Endothelial cell of umbilical vein (primary cell): ENCODE results near the gene SLFN11. TPM values are rescaled to one million over a fixed set of nuclear protein-coding genes. Genes with fewer than 3 reads are reported as not detected.

Experiments used
- BruUV-seq: library from RNA; stranded (reverse); fragments of 400-500 nt; replicated peaks from 2 replicates; lab custom pipeline; 2021; lab: Mats Ljungman, UMichigan
- CTCF ChIA-PET: fragments of 300-600, 350-600 bp; sonication (Branson Sonifier 250); formaldehyde crosslinking; loops from one replicate; lab custom pipeline; 2021; ENCODE audit warnings: antibody characterized with exemption, inconsistent platforms; lab: Charles Lee
- POLR2A ChIA-PET: fragments of 300-600, 350-600 bp; sonication (Branson Sonifier 250); formaldehyde crosslinking; loops from one replicate; lab custom pipeline; 2021; ENCODE audit warnings: antibody characterized with exemption, inconsistent platforms; lab: Charles Lee
- DNase-seq: peaks from one replicate; pipeline ENCODE4 v3.0.0-alpha.2; 2011; ENCODE audit warnings: low read depth, low spot score
- FAIRE-seq: peaks from 2 replicates; lab custom pipeline; 2011; peaks lifted over from hg19 to GRCh38; lab: Jason Lieb, UNC
- H2AFZ ChIP-seq: 2 replicates; pipeline ENCODE4 v1.6.0; 2012; ENCODE audit warnings: low read depth, low read length, control low read depth, inconsistent platforms
- H3K27ac ChIP-seq: 2 replicates; pipeline ENCODE4 v1.5.1; 2011; ENCODE audit warnings: low read depth, mild to moderate bottlenecking, control low read depth, low read length, moderate library complexity; ENCODE audit not compliant: insufficient read depth
- H3K27me3 ChIP-seq, 2 experiments: 2 replicates each; pipeline versions ENCODE4 v1.6.0 to v1.6.1; 2011; ENCODE audit warnings: low read length in 2 of 2, mixed read lengths in 1 of 2; ENCODE audit not compliant: control insufficient read depth in 2 of 2, insufficient read depth in 2 of 2
- H3K36me3 ChIP-seq, 2 experiments: 2 replicates in 1 of 2; 3 replicates in 1 of 2; pipeline ENCODE4 v1.5.1; 2011; ENCODE audit warnings: low read length in 2 of 2, mild to moderate bottlenecking in 1 of 2, moderate library complexity in 1 of 2; ENCODE audit not compliant: control insufficient read depth in 2 of 2, insufficient read depth in 2 of 2; ENCODE audit errors: extremely low read depth in 1 of 2
- H3K4me1 ChIP-seq: 3 replicates; pipeline ENCODE4 v1.5.1; 2011; ENCODE audit warnings: mild to moderate bottlenecking, low read length; ENCODE audit not compliant: control insufficient read depth, insufficient read depth; ENCODE audit errors: extremely low read depth
- H3K4me2 ChIP-seq: 2 replicates; pipeline ENCODE4 v1.6.1; 2011; ENCODE audit warnings: low read length, control low read depth, mixed read lengths; ENCODE audit not compliant: insufficient read depth
- H3K4me3 ChIP-seq, 3 experiments: fragments of 200-600 bp in 1 of 3; sonication (generic), shearing (Covaris generic) in 1 of 3; replicated peaks in 1 of 3; 2 replicates each; pipeline ENCODE4 v1.5.1; 2011 to 2016; ENCODE audit warnings: control low read depth in 3 of 3, low read length in 3 of 3, mild to moderate bottlenecking in 2 of 3, inconsistent platforms in 1 of 3, low read depth in 1 of 3, moderate library complexity in 1 of 3; ENCODE audit not compliant: insufficient read depth in 1 of 3
- H3K79me2 ChIP-seq: 2 replicates; pipeline ENCODE4 v1.6.0; 2012; ENCODE audit warnings: low read length, inconsistent platforms; ENCODE audit not compliant: control insufficient read depth, insufficient read depth
- H3K9ac ChIP-seq: replicated peaks from 2 replicates; pipeline ENCODE3; 2011; ENCODE audit warnings: low read length, control low read depth; ENCODE audit not compliant: insufficient read depth; ENCODE audit errors: extremely low read depth
- H3K9me1 ChIP-seq: replicated peaks from 3 replicates; pipeline ENCODE4 v1.6.0; 2011; ENCODE audit warnings: mild to moderate bottlenecking, low read length; ENCODE audit not compliant: control insufficient read depth, insufficient read depth; ENCODE audit errors: extremely low read depth
- H3K9me3 ChIP-seq: replicated peaks from 2 replicates; pipeline ENCODE4 v1.5.1; 2012; ENCODE audit warnings: low read length, inconsistent platforms; ENCODE audit not compliant: control insufficient read depth, insufficient read depth
- H4K20me1 ChIP-seq: replicated peaks from 2 replicates; pipeline ENCODE3; 2011; ENCODE audit warnings: mild to moderate bottlenecking, low read length; ENCODE audit not compliant: control insufficient read depth, insufficient read depth; ENCODE audit errors: extremely low read depth
- CTCF ChIP-seq, 2 donors: IDR thresholded peaks; 1 replicate in 1 of 2; 2 replicates in 1 of 2; pipeline ENCODE4 v1.5.1; 2011; ENCODE audit warnings: low read length in 2 of 2, mild to moderate bottlenecking in 2 of 2, moderate library complexity in 2 of 2, control low read depth in 1 of 2, inconsistent platforms in 1 of 2, low read depth in 1 of 2; ENCODE audit not compliant: insufficient read depth in 1 of 2; ENCODE audit errors: extremely low read depth in 1 of 2
- EZH2 ChIP-seq: IDR thresholded peaks from 2 replicates; pipeline ENCODE4 v1.6.1; 2012; ENCODE audit warnings: borderline replicate concordance, low read depth, mild to moderate bottlenecking, moderate library complexity, low read length, inconsistent platforms; ENCODE audit not compliant: severe bottlenecking
- FOS ChIP-seq: IDR thresholded peaks from 2 replicates; pipeline ENCODE4 v1.6.1; 2011; ENCODE audit warnings: mild to moderate bottlenecking, low read length, moderate library complexity, borderline replicate concordance; ENCODE audit not compliant: insufficient read depth
- GATA2 ChIP-seq: IDR thresholded peaks from 2 replicates; pipeline ENCODE4 v1.7.0; 2011; ENCODE audit warnings: low read depth, mild to moderate bottlenecking, moderate library complexity, mixed read lengths, low read length; ENCODE audit not compliant: insufficient read length, insufficient read depth
- JUN ChIP-seq: IDR thresholded peaks from 2 replicates; pipeline ENCODE4 v1.6.1; 2011; ENCODE audit warnings: borderline replicate concordance, low read depth; ENCODE audit not compliant: insufficient read length, insufficient read depth
- MAX ChIP-seq: IDR thresholded peaks from 2 replicates; pipeline ENCODE4 v1.6.1; 2011; ENCODE audit not compliant: insufficient read depth, insufficient read length
- MYC ChIP-seq: IDR thresholded peaks from one replicate; pipeline ENCODE4 v1.6.1; 2011; ENCODE audit warnings: mild to moderate bottlenecking, low read depth, low read length
- POLR2A ChIP-seq: IDR thresholded peaks from 2 replicates; pipeline ENCODE4 v1.6.1; 2012; ENCODE audit warnings: low read depth, mild to moderate bottlenecking, control low read depth, low read length
- POLR2AphosphoS5 ChIP-seq: IDR thresholded peaks from 2 replicates; pipeline ENCODE4 v1.6.1; 2012; ENCODE audit warnings: low read depth, mild to moderate bottlenecking, control low read depth, low read length, moderate library complexity; ENCODE audit not compliant: insufficient read depth
- dilution Hi-C: fragments of 300-500 bp; cut with MboI; formaldehyde crosslinking; loops from one replicate; pipeline ENCODE4 v1.15.0; 2019; ENCODE audit warnings: low sequenced_read_pairs; ENCODE audit not compliant: extremely low pct_ligation_motif_present
- intact Hi-C: fragments of 100-400 bp; cut with micrococcal nuclease; formaldehyde crosslinking; loops from one replicate; pipeline ENCODE4 v1.10.0; 2022
- polyA plus RNA-seq, 4 experiments: library from polyadenylated mRNA; depleted of rRNA in 3 of 4; stranded (reverse) in 3 of 4; unstranded in 1 of 4; fragments of >200 nt; gene quantifications; 2 replicates each; pipeline versions ENCODE4 v1.2.1 to v1.2.3, GENCODE V29; 2011 to 2012; ENCODE audit warnings: missing spikeins in 1 of 4
- total RNA-seq: library from RNA; stranded (reverse); gene quantifications from 2 replicates; pipeline ENCODE4 v1.2.3, GENCODE V29; 2021

Gene SLFN11
- total and polyA plus RNA-seq, 2 donors (not counting 3 experiments of a cell fraction or from before 2014, with no cell fraction given) = 37.0 to 110 TPM

GRCh38 chr17:35414247-35414646 is 40.8 kb upstream of the SLFN11 start:
- BruUV-seq = no TSS peak
- Histone ChIP-seq H3K36me3 (peaks cover 12 to 22% of the 10 kb centered on the region in 2 experiments), H3K9ac (no peak overlapping the region), H3K4me2 (no peak overlapping the region), H2AFZ (no peak overlapping the region), H3K9me3 (no peaks in the 10 kb centered on the region), H3K4me1 (no peaks in the 10 kb centered on the region), H3K27me3 (no peaks in the 10 kb centered on the region), H4K20me1 (no peaks in the 10 kb centered on the region), H3K79me2 (peaks cover 48% of the 10 kb centered on the region), H3K4me3 (no peak overlapping the region), H3K9me1 (no peaks in the 10 kb centered on the region), H3K27ac (no peak overlapping the region)
- POLR2A ChIA-PET = no interaction called here
- intact Hi-C loops (no loop called here), dilution Hi-C loops (no loop called here)
- TF ChIP-seq CTCF (IDR thresholded peaks at IDR 0.05; ENCODE audit: extremely low read depth in 1 of 2, insufficient read depth in 1 of 2, low read depth in 1 of 2, low read length in 2 of 2) (no peak), POLR2AphosphoS5 (no peak), GATA2 (no peak), EZH2 (no peak), FOS (no peak), JUN (no peak), MAX (no peak), MYC (no peak), POLR2A (no peak)
- FAIRE-seq (no peak), DNase-seq (no peak)
- CTCF ChIA-PET = interaction anchor here (0.9 kb wide), 1 partner anchor 9 kb away, joined by 3 read pairs; no protein-coding TSS in a partner anchor
